IPS-NIHi11 (cell line): ENCODE data around the gene KPNA2.
"Not testable (repeated sequence)": the region's sequence is repeated elsewhere in the genome, so short reads cannot be mapped to it uniquely, and the experiment has no call there.

Source experiments
- DNase-seq: peaks from one replicate; pipeline ENCODE4 v3.0.0; 2012; ENCODE audit warnings: mixed read lengths, low spot score

The KPNA2 gene

DNA sequence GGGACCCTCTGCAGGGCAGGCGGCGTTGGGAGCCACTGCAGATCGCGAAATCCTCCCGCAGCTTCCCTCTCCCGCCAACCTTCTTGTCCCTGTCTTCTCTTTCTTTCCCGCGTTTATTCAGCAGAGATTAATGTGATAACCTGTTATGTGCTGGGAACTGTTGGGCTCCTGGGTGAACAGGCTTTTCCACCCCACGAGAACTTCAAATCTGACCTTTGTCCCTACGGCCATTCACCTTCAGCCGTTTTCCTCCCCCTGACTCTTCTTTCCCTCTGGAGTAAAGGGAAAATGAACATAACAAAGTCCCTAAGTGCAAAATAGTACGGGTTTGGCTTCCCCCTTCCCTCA, 15.2 kb upstream of the KPNA2 start:
- no peak for DNase-seq

DNA sequence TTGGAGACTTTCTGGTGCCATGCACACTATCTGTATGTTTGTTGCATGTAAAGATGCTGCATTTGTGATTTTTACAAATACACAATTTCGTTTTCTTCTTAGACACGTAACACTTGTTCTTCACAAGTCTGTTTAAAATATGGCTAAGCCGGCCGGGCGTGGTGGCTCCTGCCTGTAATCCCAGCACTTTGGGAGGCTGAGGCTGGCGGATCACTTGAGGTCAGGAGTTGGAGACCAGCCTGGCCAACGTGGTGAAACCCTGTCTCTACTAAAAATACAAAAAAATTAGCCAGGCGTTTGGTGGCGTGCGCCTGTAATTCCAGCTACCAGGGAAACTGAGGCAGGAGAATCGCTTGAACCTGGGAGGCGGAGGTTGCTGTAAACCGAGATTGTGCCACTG, 14.7 kb upstream of the KPNA2 start:
- not testable (repeated sequence) for DNase-seq

- DNase-seq, result no peak
Measured at GRCh38 chr17:68021963-68022362, 13.6 kb upstream of the KPNA2 start.

- not testable (repeated sequence) for DNase-seq
Measured at GRCh38 chr17:68022547-68022946, 13.0 kb upstream of the KPNA2 start.

DNA sequence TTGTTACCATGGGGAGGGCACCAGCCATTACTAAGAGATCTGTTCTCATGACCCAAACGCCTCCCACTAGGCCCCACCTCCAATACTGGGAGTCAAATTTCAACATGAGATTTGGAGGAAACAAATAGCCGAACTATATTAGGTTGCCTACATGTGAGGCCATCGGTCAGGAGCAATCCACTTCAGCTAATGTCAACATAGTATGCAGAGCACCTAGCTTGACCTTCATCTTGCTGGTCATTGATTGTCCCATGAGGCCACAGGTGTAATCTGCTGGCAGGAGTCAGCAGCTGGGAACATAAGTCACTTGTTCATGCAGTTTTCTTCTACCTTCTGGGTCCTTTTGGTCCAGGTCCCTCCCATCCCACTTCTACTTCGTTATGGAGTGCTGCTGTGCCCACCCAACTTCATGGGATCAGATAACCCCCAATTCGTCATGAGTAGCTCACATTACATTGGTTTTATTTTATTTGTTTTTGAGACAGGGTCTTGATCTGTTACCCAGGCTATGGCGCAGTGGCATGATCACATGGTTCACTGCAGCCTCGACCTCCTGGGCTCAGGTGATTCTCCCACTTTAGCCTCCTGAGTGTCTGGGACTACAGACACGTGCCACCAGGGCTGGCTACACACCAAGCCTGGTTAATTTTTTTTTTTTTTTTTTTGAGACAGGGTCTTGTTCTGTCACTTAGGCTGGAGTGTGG, 5.9 kb upstream of the KPNA2 start:
- DNase-seq, result no peak

- DNase-seq, result peak; percentile 83
Measured at GRCh38 chr17:68033636-68034451, 1.7 kb upstream of the KPNA2 start.

- no peak for DNase-seq
Measured at GRCh38 chr17:68034452-68034776, 1.1 kb upstream of the KPNA2 start.

- peak; percentile 86 for DNase-seq
Measured at GRCh38 chr17:68035131-68035522, 408 bp upstream of the KPNA2 start.

DNA sequence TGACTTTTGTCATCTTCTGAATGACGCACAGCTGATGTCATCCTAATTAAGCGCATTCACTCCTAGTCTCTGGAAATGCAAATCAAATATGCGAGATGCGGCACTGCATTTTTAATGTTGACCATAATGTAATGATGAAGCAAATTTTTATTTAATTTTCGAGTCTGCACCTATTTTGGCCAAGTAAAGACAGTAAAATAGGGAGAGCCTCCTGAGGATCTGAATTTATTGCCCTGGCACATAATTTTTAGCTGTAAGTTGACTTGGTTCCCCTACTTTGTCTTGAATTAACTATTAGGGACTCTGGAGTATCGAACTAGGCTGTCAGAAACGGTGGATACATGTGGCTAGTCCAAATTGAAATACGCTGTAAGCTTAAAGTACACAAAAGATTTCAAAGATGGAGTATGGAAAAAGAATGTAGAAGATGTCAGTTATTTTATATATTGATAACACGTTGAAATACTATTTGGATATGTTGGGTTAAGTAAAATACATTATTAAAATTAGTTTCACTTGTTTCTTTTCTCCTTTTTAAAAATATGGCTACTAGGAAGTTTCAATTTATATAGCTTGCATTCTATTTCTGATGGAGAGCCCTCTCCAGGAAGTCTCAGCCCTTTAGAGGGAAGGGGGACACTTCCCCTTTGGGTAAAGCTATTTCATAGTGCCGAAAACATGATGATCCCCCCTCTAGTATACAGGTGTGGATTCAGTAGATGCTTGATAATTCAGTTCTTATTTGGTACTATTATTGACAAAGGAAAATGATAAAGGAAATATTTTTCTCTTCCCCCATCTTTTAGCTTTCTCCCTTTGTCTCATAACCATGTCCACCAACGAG, 991 bp downstream of the KPNA2 start:
- no peak for DNase-seq

DNA sequence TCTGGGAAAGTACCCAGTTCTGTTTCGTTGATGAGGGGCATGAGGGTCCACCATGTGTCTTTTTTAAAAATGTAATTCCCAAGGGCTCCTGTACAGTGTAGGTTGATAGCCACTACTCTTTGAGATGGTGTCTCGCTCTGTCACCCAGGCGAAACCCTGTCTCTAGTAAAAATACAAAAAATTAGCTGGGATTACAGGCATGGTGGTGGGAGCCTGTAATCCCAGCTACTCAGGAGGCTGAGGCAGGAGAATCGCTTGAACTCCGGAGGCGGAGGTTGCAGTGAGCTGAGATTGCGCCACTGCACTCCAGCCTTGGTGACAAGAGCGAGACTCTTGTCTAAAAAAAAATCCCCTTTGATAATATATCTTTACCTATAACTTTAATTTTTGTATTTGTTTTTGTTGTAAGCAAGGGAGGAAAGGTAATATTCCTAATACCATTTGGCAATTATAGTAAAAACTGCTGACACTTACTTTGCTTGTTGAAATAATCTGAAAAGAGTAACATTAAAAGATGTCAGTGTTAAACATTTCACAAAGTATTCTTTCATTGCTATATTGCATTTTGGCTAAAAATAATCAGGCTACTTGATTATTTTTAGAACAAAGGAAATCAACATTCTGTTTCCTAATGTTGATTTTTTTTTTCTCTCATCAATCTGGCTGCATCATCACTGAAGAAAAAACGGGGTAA, 11.8 kb downstream of the KPNA2 start:
- no peak for DNase-seq

- DNase-seq, result not testable (repeated sequence)
Measured at GRCh38 chr17:68047890-68048542, 12.5 kb downstream of the KPNA2 start.

- peak; percentile 47 for DNase-seq
Measured at GRCh38 chr17:68048996-68049395, 13.5 kb downstream of the KPNA2 start.

DNA sequence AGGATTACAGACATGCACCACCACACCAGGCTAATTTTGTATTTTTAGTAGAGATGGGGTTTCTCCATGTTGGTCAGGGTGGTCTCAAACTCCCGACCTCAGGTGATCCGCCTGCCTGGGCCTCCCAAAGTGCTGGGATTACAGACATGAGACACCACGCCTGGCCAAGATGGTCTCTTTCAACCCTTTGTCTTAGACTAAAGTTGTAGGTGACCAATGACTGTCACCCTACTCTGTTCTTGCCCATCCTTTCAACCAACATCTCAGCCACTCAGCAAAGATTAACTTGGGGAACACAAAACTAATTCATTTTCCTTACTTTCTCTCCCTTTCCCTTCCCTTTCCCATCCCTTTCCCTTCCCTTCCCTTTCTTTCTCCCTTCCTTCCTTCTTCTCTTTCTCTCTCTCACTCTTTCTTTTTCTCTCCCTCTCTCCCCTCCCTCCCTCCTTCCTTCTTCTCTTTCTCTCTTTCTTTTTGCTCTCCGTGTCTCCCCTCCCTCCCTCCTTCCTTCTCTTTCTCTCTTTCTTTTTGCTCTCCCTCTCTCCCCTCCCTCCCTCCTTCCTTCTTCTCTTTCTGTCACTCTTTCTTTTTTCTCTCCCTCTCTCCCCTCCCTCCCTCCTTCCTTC, 14.4 kb downstream of the KPNA2 start:
- DNase-seq, result not testable (repeated sequence)

- DNase-seq, result not testable (repeated sequence)
Measured at GRCh38 chr17:68051321-68052312, 16.1 kb downstream of the KPNA2 start.

GRCh38 chr17:68052810-68053209, 17.3 kb downstream of the KPNA2 start:
- no peak for DNase-seq

GRCh38 chr17:68053231-68054013, 17.9 kb downstream of the KPNA2 start:
- DNase-seq, result no peak

- no peak for DNase-seq
Measured at GRCh38 chr17:68054296-68054900, 18.9 kb downstream of the KPNA2 start.

GRCh38 chr17:68057531-68057952, 22.0 kb downstream of the KPNA2 start:
- DNase-seq, result peak; percentile 7

DNA sequence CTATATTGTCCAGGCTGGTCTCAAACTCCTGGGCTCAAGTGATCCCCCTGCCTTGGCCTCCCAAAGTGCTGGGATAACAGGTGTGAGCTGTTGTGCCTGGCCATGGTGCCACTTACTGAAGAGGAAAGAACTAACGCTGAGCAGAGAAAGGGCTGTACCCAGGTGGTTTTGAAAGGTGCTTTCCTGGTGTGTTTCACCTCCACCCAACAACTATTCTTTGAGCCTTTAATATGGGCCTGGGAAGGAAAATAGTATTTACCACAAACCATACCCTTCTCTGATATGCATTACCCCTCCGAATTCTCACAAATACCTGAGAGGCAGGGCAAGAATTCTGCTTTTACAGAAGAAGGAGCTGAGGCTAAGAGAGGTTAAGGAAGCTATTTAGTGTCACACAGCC, 24.8 kb downstream of the KPNA2 start:
- DNase-seq, result no peak
